Bronchial epithelial cell (primary cell): ENCODE data around the gene BCLAF1. TPM values are rescaled to one million over a fixed set of nuclear protein-coding genes. Genes with fewer than 3 reads are reported as not detected.

ENCODE experiments used
- DNase-seq: peaks from one replicate; pipeline ENCODE4 v3.0.0-alpha.2; 2010; ENCODE audit warnings: low read depth
- FAIRE-seq: peaks from 2 replicates; lab custom pipeline; 2011; peaks lifted over from hg19 to GRCh38; lab: Jason Lieb, UNC
- H3K27me3 ChIP-seq: 2 replicates; pipeline ENCODE4 v1.5.1; 2011; ENCODE audit warnings: low read length; ENCODE audit not compliant: control insufficient read depth, insufficient read depth
- H3K36me3 ChIP-seq: 2 replicates; pipeline ENCODE4 v1.5.1; 2011; ENCODE audit warnings: low read length; ENCODE audit not compliant: control insufficient read depth, insufficient read depth
- H3K4me3 ChIP-seq: 2 replicates; pipeline ENCODE4 v1.5.1; 2011; ENCODE audit warnings: mild to moderate bottlenecking, low read depth, low read length, control low read depth
- total RNA-seq: library from RNA; depleted of rRNA; stranded (reverse); fragments of >200 nt; gene quantifications from 2 replicates; pipeline ENCODE4 v1.2.1, GENCODE V29; 2014
- TF ChIP-seq, protein P1 (sequence below): IDR thresholded peaks from 2 replicates; pipeline ENCODE4 v1.5.1; 2011; ENCODE audit warnings: mild to moderate bottlenecking, moderate library complexity, low read length, control low read depth, inconsistent platforms; ENCODE audit not compliant: insufficient read depth, severe bottlenecking

The BCLAF1 gene
- total RNA-seq, 1 donor from 2014 or later = 50.3 TPM

DNA sequence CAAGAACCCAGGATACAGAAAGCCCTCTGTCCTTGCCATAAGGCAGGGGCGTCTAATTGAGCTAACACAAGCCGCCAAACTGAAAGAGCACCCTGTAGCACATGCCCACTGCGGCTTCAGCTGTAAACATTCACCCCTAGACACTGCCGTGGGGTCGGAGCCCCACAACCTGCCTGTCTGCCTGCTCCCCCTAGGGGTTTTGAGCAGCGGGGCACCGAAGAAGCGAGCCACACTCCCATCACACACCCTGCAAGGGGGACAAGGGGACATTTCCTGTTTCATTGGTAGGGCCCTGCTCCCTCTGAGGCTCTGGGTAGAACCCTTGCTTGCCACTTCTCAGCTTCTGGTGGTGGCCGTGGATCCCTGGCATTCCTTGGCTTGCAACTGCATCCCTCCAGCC is 45.2 kb upstream of the BCLAF1 start:
- TF ChIP-seq, protein P1, sequence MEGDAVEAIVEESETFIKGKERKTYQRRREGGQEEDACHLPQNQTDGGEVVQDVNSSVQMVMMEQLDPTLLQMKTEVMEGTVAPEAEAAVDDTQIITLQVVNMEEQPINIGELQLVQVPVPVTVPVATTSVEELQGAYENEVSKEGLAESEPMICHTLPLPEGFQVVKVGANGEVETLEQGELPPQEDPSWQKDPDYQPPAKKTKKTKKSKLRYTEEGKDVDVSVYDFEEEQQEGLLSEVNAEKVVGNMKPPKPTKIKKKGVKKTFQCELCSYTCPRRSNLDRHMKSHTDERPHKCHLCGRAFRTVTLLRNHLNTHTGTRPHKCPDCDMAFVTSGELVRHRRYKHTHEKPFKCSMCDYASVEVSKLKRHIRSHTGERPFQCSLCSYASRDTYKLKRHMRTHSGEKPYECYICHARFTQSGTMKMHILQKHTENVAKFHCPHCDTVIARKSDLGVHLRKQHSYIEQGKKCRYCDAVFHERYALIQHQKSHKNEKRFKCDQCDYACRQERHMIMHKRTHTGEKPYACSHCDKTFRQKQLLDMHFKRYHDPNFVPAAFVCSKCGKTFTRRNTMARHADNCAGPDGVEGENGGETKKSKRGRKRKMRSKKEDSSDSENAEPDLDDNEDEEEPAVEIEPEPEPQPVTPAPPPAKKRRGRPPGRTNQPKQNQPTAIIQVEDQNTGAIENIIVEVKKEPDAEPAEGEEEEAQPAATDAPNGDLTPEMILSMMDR = no peak
- DNase-seq (no peak), FAIRE-seq (no peak)
- Histone ChIP-seq H3K4me3 (no peak overlapping the region), H3K36me3 (no peaks in the 10 kb centered on the region), H3K27me3 (no peaks in the 10 kb centered on the region)

DNA sequence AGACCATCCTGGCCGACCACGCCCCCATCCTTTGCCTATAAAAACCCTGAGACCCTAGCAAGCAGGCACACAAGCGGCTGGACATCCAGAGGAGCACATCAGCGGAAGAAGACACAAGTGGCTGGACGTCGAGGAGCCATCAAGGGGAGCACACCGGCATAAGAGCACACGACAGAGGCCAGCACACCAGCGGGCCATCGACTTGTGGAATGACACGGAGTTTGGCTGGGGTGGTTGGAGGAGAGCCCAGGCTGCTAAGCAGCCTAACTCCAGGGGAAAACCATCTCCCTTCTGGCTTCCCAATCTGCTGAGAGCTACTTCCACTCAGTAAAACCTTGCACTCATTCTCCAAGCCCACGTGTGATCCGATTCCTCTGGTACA is 44.8 kb upstream of the BCLAF1 start:
- TF ChIP-seq, protein P1 = no peak
- no peak for FAIRE-seq
- no peaks in the 10 kb centered on the region for H3K36me3 ChIP-seq
- no peak for DNase-seq
- no peak overlapping the region for H3K4me3 ChIP-seq
- no peaks in the 10 kb centered on the region for H3K27me3 ChIP-seq

DNA sequence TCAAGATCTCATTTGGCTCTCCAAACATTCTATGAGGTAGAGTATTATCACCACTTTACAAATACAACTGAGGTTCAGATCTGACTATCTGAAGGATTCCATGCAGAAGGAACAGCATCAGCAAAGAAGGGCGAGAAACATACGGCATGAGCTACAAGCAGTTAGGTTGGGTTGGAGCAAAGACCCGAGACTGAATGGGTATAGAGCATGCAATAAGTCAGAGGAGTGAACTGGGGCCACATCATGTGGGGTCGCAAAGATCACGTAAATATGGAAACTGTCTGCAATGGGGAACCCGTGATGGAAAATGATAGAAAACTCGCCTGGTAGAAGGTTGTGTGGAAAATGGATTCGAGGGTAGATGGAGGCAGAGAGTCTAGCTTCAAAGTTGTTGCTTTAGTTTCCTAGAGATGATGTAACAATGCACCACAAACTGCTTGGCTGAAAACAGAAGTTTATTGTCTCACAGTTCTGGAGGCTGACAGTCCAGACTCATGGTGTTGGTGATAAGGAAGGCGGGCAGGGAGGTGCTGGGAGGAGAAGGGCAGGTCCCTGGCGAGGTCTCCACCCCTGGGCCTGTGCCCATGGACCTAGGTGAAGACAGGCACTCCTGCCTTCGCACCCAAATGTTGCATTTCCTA is 44.3 kb upstream of the BCLAF1 start:
- Histone ChIP-seq H3K36me3 (no peaks in the 10 kb centered on the region), H3K4me3 (no peak overlapping the region), H3K27me3 (no peaks in the 10 kb centered on the region)
- FAIRE-seq (no peak), DNase-seq (no peak)
- TF ChIP-seq, protein P1 = no peak

DNA sequence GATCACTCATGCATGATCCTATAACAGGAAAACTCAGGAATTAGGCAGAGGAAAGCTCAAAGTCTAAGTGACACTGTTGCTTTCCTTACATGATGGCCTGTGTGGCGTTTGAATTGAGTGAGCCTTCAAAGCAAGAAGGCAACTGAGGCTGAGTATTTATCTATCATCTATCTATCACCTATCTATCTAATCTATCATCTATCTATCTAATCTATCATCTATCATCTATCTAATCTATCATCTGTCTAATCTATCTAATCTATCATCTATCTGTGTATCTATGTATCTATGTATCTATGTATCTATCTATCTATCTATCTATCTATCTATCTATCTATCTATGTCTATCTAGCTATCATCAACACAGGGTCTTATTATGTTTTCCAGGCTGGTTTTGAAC is 41.8 kb upstream of the BCLAF1 start:
- TF ChIP-seq, protein P1 = no peak
- H3K27me3 ChIP-seq = no peaks in the 10 kb centered on the region
- H3K36me3 ChIP-seq = no peaks in the 10 kb centered on the region
- FAIRE-seq (no peak), DNase-seq (no peak)
- H3K4me3 ChIP-seq = no peak overlapping the region

DNA sequence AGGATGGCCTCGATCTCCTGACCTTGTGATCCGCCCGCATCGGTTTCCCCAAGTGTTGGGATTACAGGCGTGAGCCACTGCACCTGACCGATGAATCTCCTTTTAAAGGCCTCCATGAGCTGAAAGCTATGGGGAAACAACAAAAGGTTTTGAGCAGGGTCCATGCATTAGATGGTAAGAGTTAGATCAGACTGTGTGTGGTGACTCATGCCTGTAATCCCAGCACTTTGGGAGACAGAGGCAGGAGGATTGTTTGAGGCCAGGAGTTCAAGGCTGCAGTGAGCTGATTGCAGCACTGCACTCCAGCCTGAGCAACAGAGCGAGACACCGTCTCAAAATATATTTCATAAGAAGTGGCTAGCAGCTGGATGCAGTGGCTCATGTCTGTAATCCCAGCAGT is 41.0 kb upstream of the BCLAF1 start:
- Histone ChIP-seq H3K27me3 (no peaks in the 10 kb centered on the region), H3K4me3 (no peak overlapping the region), H3K36me3 (no peaks in the 10 kb centered on the region)
- FAIRE-seq = no peak
- DNase-seq = no peak
- TF ChIP-seq, protein P1 = no peak

DNA sequence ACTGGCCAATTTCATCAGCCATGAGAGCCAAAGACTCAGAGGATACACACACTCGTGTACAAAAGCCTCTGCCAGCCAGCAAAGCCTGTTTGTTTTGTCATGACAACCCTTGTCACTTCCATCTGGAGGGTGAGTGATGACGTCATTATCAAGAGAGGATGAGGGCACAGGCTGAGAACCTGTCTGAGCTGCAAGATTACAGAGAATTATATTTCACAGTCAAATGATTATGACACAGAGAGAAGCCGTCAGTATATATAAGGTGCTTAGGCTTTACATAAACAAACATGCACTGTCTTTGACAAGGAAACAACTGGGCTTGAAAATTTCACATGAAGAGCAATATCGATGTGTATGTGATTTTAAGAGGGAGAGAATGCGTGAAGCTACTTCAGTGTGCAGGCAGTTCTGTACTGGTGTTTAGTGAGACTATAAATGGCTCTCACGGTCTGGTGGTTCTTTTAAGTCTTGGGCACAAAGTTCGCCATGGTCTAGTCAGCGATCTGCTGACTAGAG is 36.5 kb upstream of the BCLAF1 start:
- H3K27me3 ChIP-seq = no peaks in the 10 kb centered on the region
- no peak overlapping the region for H3K4me3 ChIP-seq
- no peak for FAIRE-seq
- DNase-seq = peak; percentile 21
- TF ChIP-seq, protein P1 = no peak
- no peaks in the 10 kb centered on the region for H3K36me3 ChIP-seq
